Naive B cell (primary cell): Measurements from ENCODE around the gene TTC7B. TPM values are rescaled to one million over a fixed set of nuclear protein-coding genes. Genes with fewer than 3 reads are reported as not detected.

Experiments
- ATAC-seq, 2 donors: fragments of 150-1000 bp; cut with Tn5 transposase; 2 replicates each; pipeline ENCODE4 v1.10.0; 2021; ENCODE audit warnings: low read depth in 2 of 2, mild to moderate bottlenecking in 2 of 2, moderate library complexity in 2 of 2
- DNase-seq: peaks from one replicate; pipeline ENCODE4 v3.0.0; 2022
- H3K27ac Mint-ChIP-seq, 6 donors: one replicate each; pipeline ENCODE4 v1.8.0; 2020 to 2022; ENCODE audit warnings: mild to moderate bottlenecking in 6 of 6, mixed read lengths in 6 of 6, moderate library complexity in 5 of 6, inconsistent platforms in 2 of 6
- H3K27me3 Mint-ChIP-seq, 3 donors: one replicate each; pipeline ENCODE4 v1.8.0; 2021 to 2022; ENCODE audit warnings: mixed read lengths in 3 of 3, mild to moderate bottlenecking in 1 of 3
- H3K36me3 Mint-ChIP-seq, 2 donors: one replicate each; pipeline ENCODE4 v1.8.0; 2020 to 2022; ENCODE audit warnings: mixed read lengths in 2 of 2, inconsistent platforms in 1 of 2, mild to moderate bottlenecking in 1 of 2
- H3K4me1 Mint-ChIP-seq, 3 donors: one replicate each; pipeline ENCODE4 v1.8.0; 2020 to 2022; ENCODE audit warnings: mixed read lengths in 3 of 3, inconsistent platforms in 1 of 3, mild to moderate bottlenecking in 1 of 3, moderate library complexity in 1 of 3
- H3K4me3 Mint-ChIP-seq, 8 donors: one replicate each; pipeline ENCODE4 v1.8.0; 2020 to 2022; ENCODE audit warnings: mild to moderate bottlenecking in 8 of 8, mixed read lengths in 8 of 8, moderate library complexity in 8 of 8, inconsistent platforms in 2 of 8
- H3K9me3 Mint-ChIP-seq, 7 donors: one replicate each; pipeline ENCODE4 v1.8.0; 2020 to 2022; ENCODE audit warnings: mixed read lengths in 7 of 7, mild to moderate bottlenecking in 5 of 7, inconsistent platforms in 2 of 7, moderate library complexity in 1 of 7
- polyA plus RNA-seq, 6 donors: library from polyadenylated mRNA; unstranded; fragments of 300-500 nt; fragmentation: Illumina TruSeq; gene quantifications; one replicate each; pipeline ENCODE4 v1.2.3, GENCODE V29; 2021; ENCODE audit warnings: low read depth in 6 of 6

Gene TTC7B
- polyA plus RNA-seq, 6 donors from 2014 or later: 0.39 to 1.2 TPM; not detected in 4

DNA sequence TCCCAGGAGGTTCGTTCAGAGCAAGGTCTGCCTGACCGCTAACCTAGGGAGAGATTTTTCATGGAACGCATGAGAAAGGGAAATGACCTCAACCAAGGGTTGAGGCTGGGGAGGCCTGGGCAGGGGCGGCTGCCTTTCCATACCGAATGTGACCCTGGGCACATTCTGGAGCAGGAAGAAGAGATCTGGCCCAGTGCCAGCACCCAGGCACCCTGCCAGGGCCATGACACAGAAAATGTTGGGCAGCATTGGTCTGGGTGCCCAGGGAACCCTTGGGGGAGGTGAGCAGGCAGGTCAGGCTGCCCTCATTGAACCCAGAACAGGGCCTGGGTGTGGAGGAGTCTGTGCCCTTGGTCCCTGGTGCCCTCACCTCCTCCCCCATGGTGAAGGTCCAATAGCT is 312.6 kb downstream of the TTC7B start:
- peaks cover 0 to 19% (median 2%) of the 10 kb centered on the region in 7 donors for H3K9me3 Mint-ChIP-seq

GRCh38 chr14:90502760-90503159 is 313.5 kb downstream of the TTC7B start:
- Mint-ChIP-seq H3K27ac (no peak overlapping the region), H3K4me1 (peaks cover 0 to 7% (median 6%) of the 10 kb centered on the region in 3 donors), H3K27me3 (peaks cover 14 to 40% (median 35%) of the 10 kb centered on the region in 3 donors), H3K9me3 (peaks cover 0 to 24% (median 2%) of the 10 kb centered on the region in 7 donors), H3K4me3 (no peak overlapping the region), H3K36me3 (peaks cover 0 to 15% of the 10 kb centered on the region in 2 donors)
- ATAC-seq: no peak
- no peak for DNase-seq

More for the DNA sequence above, 312.6 kb downstream of the TTC7B start:
- H3K4me1 Mint-ChIP-seq: peaks cover 0 to 8% (median 6%) of the 10 kb centered on the region in 3 donors
- DNase-seq: no peak
- H3K36me3 Mint-ChIP-seq: peaks cover 0 to 15% of the 10 kb centered on the region in 2 donors
- ATAC-seq: no peak
- peaks cover 16 to 41% (median 28%) of the 10 kb centered on the region in 3 donors for H3K27me3 Mint-ChIP-seq
- no peak overlapping the region for H3K27ac Mint-ChIP-seq
- no peak overlapping the region for H3K4me3 Mint-ChIP-seq

- DNase-seq (no peak), ATAC-seq (no peak)
- Mint-ChIP-seq H3K36me3 (peaks cover 0 to 15% of the 10 kb centered on the region in 2 donors), H3K27me3 (peaks cover 14 to 36% (median 35%) of the 10 kb centered on the region in 3 donors), H3K4me1 (peaks cover 0 to 7% (median 6%) of the 10 kb centered on the region in 3 donors), H3K9me3 (peaks cover 0 to 20% (median 2%) of the 10 kb centered on the region in 7 donors), H3K4me3 (no peak overlapping the region), H3K27ac (no peak overlapping the region)
Observed at GRCh38 chr14:90500665-90501370, 315.4 kb downstream of the TTC7B start.

- DNase-seq (no peak), ATAC-seq (no peak)
- H3K27ac Mint-ChIP-seq: no peak overlapping the region
- peaks cover 14 to 36% (median 35%) of the 10 kb centered on the region in 3 donors for H3K27me3 Mint-ChIP-seq
- H3K4me3 Mint-ChIP-seq: no peak overlapping the region
- H3K9me3 Mint-ChIP-seq: peaks cover 0 to 20% (median 3%) of the 10 kb centered on the region in 7 donors
- peaks cover 0 to 15% of the 10 kb centered on the region in 2 donors for H3K36me3 Mint-ChIP-seq
- peaks cover 0 to 7% (median 6%) of the 10 kb centered on the region in 3 donors for H3K4me1 Mint-ChIP-seq
Observed at GRCh38 chr14:90499908-90500664, 316.1 kb downstream of the TTC7B start.

- DNase-seq (no peak), ATAC-seq (no peak)
- H3K36me3 Mint-ChIP-seq: peaks cover 0 to 15% of the 10 kb centered on the region in 2 donors
- H3K27ac Mint-ChIP-seq: no peak overlapping the region
- H3K9me3 Mint-ChIP-seq: peaks cover 0 to 20% (median 8%) of the 10 kb centered on the region in 7 donors
- H3K27me3 Mint-ChIP-seq: peaks cover 14 to 36% (median 35%) of the 10 kb centered on the region in 3 donors
- H3K4me3 Mint-ChIP-seq: peak overlapping the region in 1 of 8 donors; percentile 18
- H3K4me1 Mint-ChIP-seq: peaks cover 0 to 7% (median 6%) of the 10 kb centered on the region in 3 donors
Observed at GRCh38 chr14:90499121-90499520, 317.1 kb downstream of the TTC7B start.

GRCh38 chr14:90498198-90498597 is 318.0 kb downstream of the TTC7B start:
- ATAC-seq (no peak), DNase-seq (no peak)
- H3K27ac Mint-ChIP-seq: no peak overlapping the region
- H3K36me3 Mint-ChIP-seq: peaks cover 0 to 15% of the 10 kb centered on the region in 2 donors
- peaks cover 14 to 35% (median 35%) of the 10 kb centered on the region in 3 donors for H3K27me3 Mint-ChIP-seq
- no peak overlapping the region for H3K4me3 Mint-ChIP-seq
- H3K4me1 Mint-ChIP-seq: peaks cover 0 to 7% (median 6%) of the 10 kb centered on the region in 3 donors
- H3K9me3 Mint-ChIP-seq: peaks cover 0 to 20% (median 8%) of the 10 kb centered on the region in 7 donors

DNA sequence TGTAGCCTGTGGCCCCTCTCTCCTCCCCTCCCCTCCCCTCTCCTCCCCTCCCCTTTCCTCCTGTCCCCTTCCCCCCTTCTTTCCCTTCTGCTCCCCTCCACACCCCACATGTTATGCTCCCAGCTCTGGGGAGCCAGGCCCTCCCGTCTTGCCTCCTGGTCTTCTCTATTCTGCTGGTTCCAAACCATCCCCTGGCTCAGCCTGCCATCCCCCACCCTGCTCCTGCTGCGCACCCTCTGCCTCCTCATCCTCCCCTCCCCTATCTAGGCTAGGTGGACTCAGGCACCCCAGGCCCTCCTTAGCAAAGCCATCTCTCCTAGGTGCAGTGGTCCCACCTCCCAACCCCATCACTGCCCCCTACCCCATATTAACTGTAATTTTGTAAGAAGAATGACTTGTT is 319.9 kb downstream of the TTC7B start:
- ATAC-seq (no peak), DNase-seq (no peak)
- H3K4me3 Mint-ChIP-seq: no peak overlapping the region
- H3K27me3 Mint-ChIP-seq: peaks cover 6 to 21% (median 20%) of the 10 kb centered on the region in 3 donors
- H3K9me3 Mint-ChIP-seq: peaks cover 0 to 14% (median 4%) of the 10 kb centered on the region in 7 donors
- peaks cover 0 to 4% (median under 1%) of the 10 kb centered on the region in 3 donors for H3K4me1 Mint-ChIP-seq
- no peaks in the 10 kb centered on the region for H3K36me3 Mint-ChIP-seq
- H3K27ac Mint-ChIP-seq: no peak overlapping the region

GRCh38 chr14:90495357-90496276 is 320.6 kb downstream of the TTC7B start:
- Mint-ChIP-seq H3K36me3 (no peaks in the 10 kb centered on the region), H3K27ac (peak overlapping the region in 1 of 6 donors; percentile 61), H3K4me3 (no peak overlapping the region), H3K4me1 (peaks cover 0 to 4% (median 3%) of the 10 kb centered on the region in 3 donors), H3K9me3 (peaks cover 0 to 14% (median 4%) of the 10 kb centered on the region in 7 donors), H3K27me3 (peaks cover 6 to 26% (median 21%) of the 10 kb centered on the region in 3 donors)
- DNase-seq (peak; percentile 7), ATAC-seq (no peak)

- ATAC-seq: no peak
- Mint-ChIP-seq H3K9me3 (peaks cover 0 to 14% (median 0%) of the 10 kb centered on the region in 7 donors), H3K4me3 (no peak overlapping the region), H3K27me3 (peaks cover 0 to 8% (median 0%) of the 10 kb centered on the region in 3 donors), H3K4me1 (peaks cover 0 to 4% (median 0%) of the 10 kb centered on the region in 3 donors), H3K36me3 (no peaks in the 10 kb centered on the region), H3K27ac (no peak overlapping the region)
- no peak for DNase-seq
Observed at GRCh38 chr14:90491911-90492531, 324.2 kb downstream of the TTC7B start.

DNA sequence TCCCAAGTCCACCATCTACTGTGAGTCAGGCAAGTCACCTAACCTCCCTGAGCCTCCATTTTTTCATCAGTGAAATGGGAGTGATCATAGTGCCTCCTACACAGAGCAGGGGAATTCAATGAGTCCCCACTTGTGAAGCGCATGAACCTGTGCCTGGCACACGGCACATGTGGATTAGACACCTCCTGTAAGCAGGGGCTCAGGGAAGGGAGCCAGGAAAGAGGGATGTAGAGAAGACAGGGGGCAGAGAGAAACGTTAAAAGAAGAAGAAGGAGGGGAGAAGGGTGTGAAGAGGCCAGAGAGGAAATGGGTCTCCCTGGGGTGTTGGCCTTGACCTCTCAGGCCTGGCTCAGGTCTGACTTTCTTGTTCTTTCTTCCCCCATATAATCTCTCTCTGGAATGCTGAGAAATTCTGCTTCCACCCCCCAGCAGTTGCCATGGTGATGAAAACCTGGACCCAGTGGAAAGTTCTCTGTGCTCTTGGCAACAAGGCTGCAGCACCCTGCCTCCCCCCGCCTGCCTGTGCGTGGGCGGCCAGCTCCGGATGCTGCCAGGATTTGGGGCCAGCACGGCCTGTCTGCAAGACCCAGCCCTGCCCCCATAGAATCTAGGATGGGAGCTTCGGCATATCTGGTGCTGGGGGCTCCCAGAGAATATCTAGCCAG is 324.9 kb downstream of the TTC7B start:
- Mint-ChIP-seq H3K4me1 (peaks cover 0 to 4% (median 0%) of the 10 kb centered on the region in 3 donors), H3K4me3 (no peak overlapping the region), H3K27ac (no peak overlapping the region), H3K27me3 (peaks cover 0 to 8% (median 0%) of the 10 kb centered on the region in 3 donors), H3K36me3 (no peaks in the 10 kb centered on the region), H3K9me3 (peaks cover 0 to 14% (median 0%) of the 10 kb centered on the region in 7 donors)
- DNase-seq (no peak), ATAC-seq (no peak)

GRCh38 chr14:90490720-90491050 is 325.5 kb downstream of the TTC7B start:
- no peak for ATAC-seq
- Mint-ChIP-seq H3K27ac (no peak overlapping the region), H3K4me1 (peaks cover 0 to 4% (median 0%) of the 10 kb centered on the region in 3 donors), H3K9me3 (peaks cover 0 to 14% (median 0%) of the 10 kb centered on the region in 7 donors), H3K4me3 (no peak overlapping the region), H3K36me3 (no peaks in the 10 kb centered on the region), H3K27me3 (peaks cover 0 to 8% (median 0%) of the 10 kb centered on the region in 3 donors)
- no peak for DNase-seq
